ENCODE data around the gene LYZL2. TPM values are rescaled to one million over a fixed set of nuclear protein-coding genes. Genes with fewer than 3 reads are reported as not detected.

LYZL2 gene
- polyA plus RNA-seq, 3 donors: not detected

DNA sequence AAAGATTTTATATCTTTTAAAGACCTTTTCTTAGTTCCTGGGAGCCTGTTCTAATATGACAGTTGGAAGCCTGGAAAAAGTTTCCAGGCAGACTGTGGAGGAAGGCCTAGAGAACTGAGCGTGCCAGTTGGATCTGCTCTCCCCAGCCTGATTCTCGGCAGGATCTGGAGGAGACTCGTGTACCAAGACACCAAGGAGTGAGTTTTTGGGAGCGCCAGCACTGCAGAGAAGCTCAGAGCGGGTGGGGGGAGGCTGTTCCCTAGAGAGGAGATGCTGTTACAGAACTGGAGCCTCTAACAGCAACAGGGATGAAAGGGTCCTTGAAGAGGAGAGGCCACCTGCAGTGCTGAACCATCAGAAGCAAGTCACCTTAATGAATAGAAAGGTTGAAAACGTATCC, 52.9 kb downstream of the LYZL2 start:
- Mint-ChIP-seq H3K9me3 (peaks cover 0 to 5% (median 0%) of the 10 kb centered on the region in 7 donors), H3K4me1 (peaks cover 36% of the 10 kb centered on the region), H3K4me3 (no peak overlapping the region), H3K27me3 (ENCODE audit: low read depth in 3 of 3) (no peaks in the 10 kb centered on the region), H3K36me3 (no peaks in the 10 kb centered on the region), H3K27ac (peak overlapping the region in 2 of 7 donors; percentile 10 to 63)
- WGBS (ENCODE audit: insufficient coverage): 94% methylated on average over 5 of the region's 6 CpGs
- Histone ChIP-seq H3K79me2 (ENCODE audit: insufficient read depth, low read length) (no peaks in the 10 kb centered on the region), H2AFZ (ENCODE audit: insufficient read depth, low read depth, low read length, poor library complexity, severe bottlenecking) (no peak overlapping the region), H3K4me2 (replicated peaks; ENCODE audit: extremely low read depth, low read length, poor library complexity, severe bottlenecking) (no peak overlapping the region), H3K4me3 (replicated peaks in 1 of 3; ENCODE audit: low read depth in 2 of 3, low read length in 3 of 3) (no peak overlapping the region), H3K36me3 (replicated peaks in 1 of 2; ENCODE audit: control insufficient read depth in 1 of 2, insufficient read depth in 2 of 2, low read length in 2 of 2) (no peaks in the 10 kb centered on the region), H3K9ac (ENCODE audit: insufficient read depth, low read length, poor library complexity, severe bottlenecking) (no peak overlapping the region), H4K20me1 (ENCODE audit: insufficient read depth, low read length) (no peaks in the 10 kb centered on the region), H3K27ac (ENCODE audit: low read depth in 1 of 2, low read length in 2 of 2) (no peak overlapping the region), H3K27me3 (ENCODE audit: control insufficient read depth in 2 of 2, insufficient read depth in 2 of 2, low read length in 2 of 2) (no peaks in the 10 kb centered on the region), H3K4me1 (ENCODE audit: control insufficient read depth in 1 of 2, insufficient read depth in 2 of 2, low read length in 2 of 2) (peaks cover 38 to 43% of the 10 kb centered on the region in 2 donors), H3K9me3 (replicated peaks in 1 of 2; ENCODE audit: control insufficient read depth in 1 of 2, insufficient read depth in 1 of 2, low read length in 2 of 2) (no peaks in the 10 kb centered on the region)
- no peak for DNase-seq
- TF ChIP-seq CTCF (IDR thresholded peaks at IDR 0.05): no peak
- intact Hi-C loops (cut with micrococcal nuclease): no loop called here

- peak in 2 of 3 donors; percentile 31 to 44 for DNase-seq
- H2AFZ ChIP-seq (ENCODE audit: insufficient read depth, low read depth, low read length, poor library complexity, severe bottlenecking): peak overlapping the region; percentile 51
- no peaks in the 10 kb centered on the region for H3K27me3 Mint-ChIP-seq (ENCODE audit: low read depth in 3 of 3)
- intact Hi-C loops (cut with micrococcal nuclease): no loop called here
- H3K36me3 ChIP-seq (replicated peaks in 1 of 2; ENCODE audit: control insufficient read depth in 1 of 2, insufficient read depth in 2 of 2, low read length in 2 of 2): no peaks in the 10 kb centered on the region
- peak overlapping the region; percentile 27 for H3K4me2 ChIP-seq (replicated peaks; ENCODE audit: extremely low read depth, low read length, poor library complexity, severe bottlenecking)
- peak overlapping the region in 1 of 3 experiments; percentile 44 for H3K4me3 ChIP-seq (replicated peaks in 1 of 3; ENCODE audit: low read depth in 2 of 3, low read length in 3 of 3)
- H3K36me3 Mint-ChIP-seq: no peaks in the 10 kb centered on the region
- no peak for TF ChIP-seq CTCF (IDR thresholded peaks at IDR 0.05)
- H3K4me1 ChIP-seq (ENCODE audit: control insufficient read depth in 1 of 2, insufficient read depth in 2 of 2, low read length in 2 of 2): peaks cover 38 to 41% of the 10 kb centered on the region in 2 donors
- H3K4me1 Mint-ChIP-seq: peaks cover 36% of the 10 kb centered on the region
- H3K9me3 Mint-ChIP-seq: peaks cover 0 to 5% (median 0%) of the 10 kb centered on the region in 7 donors
- peak overlapping the region; percentile 15 to 72 for H3K27ac ChIP-seq (ENCODE audit: low read depth in 1 of 2, low read length in 2 of 2)
- 86% methylated on average over 1 of the region's 4 CpGs for WGBS (ENCODE audit: insufficient coverage)
- H3K27me3 ChIP-seq (ENCODE audit: control insufficient read depth in 2 of 2, insufficient read depth in 2 of 2, low read length in 2 of 2): no peaks in the 10 kb centered on the region
- no peaks in the 10 kb centered on the region for H4K20me1 ChIP-seq (ENCODE audit: insufficient read depth, low read length)
- H3K4me3 Mint-ChIP-seq: peak overlapping the region in 1 of 2 donors; percentile 62
- H3K9me3 ChIP-seq (replicated peaks in 1 of 2; ENCODE audit: control insufficient read depth in 1 of 2, insufficient read depth in 1 of 2, low read length in 2 of 2): no peaks in the 10 kb centered on the region
- H3K79me2 ChIP-seq (ENCODE audit: insufficient read depth, low read length): no peaks in the 10 kb centered on the region
- H3K9ac ChIP-seq (ENCODE audit: insufficient read depth, low read length, poor library complexity, severe bottlenecking): no peak overlapping the region
- peak overlapping the region; percentile 56 to 91 (median 79) for H3K27ac Mint-ChIP-seq
Observed at GRCh38 chr10:30574432-30574796, 55.1 kb downstream of the LYZL2 start.

Data from CD14-positive monocyte (primary cell).